Endothelial cell of umbilical vein (primary cell): ENCODE measurements around the gene URM1. TPM values are rescaled to one million over a fixed set of nuclear protein-coding genes. Genes with fewer than 3 reads are reported as not detected.

Source experiments
- BruUV-seq: library from RNA; stranded (reverse); fragments of 400-500 nt; replicated peaks from 2 replicates; lab custom pipeline; 2021; lab: Mats Ljungman, UMichigan
- CTCF ChIA-PET: fragments of 300-600, 350-600 bp; sonication (Branson Sonifier 250); formaldehyde crosslinking; loops from one replicate; lab custom pipeline; 2021; ENCODE audit warnings: antibody characterized with exemption, inconsistent platforms; lab: Charles Lee
- POLR2A ChIA-PET: fragments of 300-600, 350-600 bp; sonication (Branson Sonifier 250); formaldehyde crosslinking; loops from one replicate; lab custom pipeline; 2021; ENCODE audit warnings: antibody characterized with exemption, inconsistent platforms; lab: Charles Lee
- DNase-seq: peaks from one replicate; pipeline ENCODE4 v3.0.0-alpha.2; 2011; ENCODE audit warnings: low read depth, low spot score
- FAIRE-seq: peaks from 2 replicates; lab custom pipeline; 2011; peaks lifted over from hg19 to GRCh38; lab: Jason Lieb, UNC
- H2AFZ ChIP-seq: 2 replicates; pipeline ENCODE4 v1.6.0; 2012; ENCODE audit warnings: low read depth, low read length, control low read depth, inconsistent platforms
- H3K27ac ChIP-seq: 2 replicates; pipeline ENCODE4 v1.5.1; 2011; ENCODE audit warnings: low read depth, mild to moderate bottlenecking, control low read depth, low read length, moderate library complexity; ENCODE audit not compliant: insufficient read depth
- H3K27me3 ChIP-seq, 2 experiments: 2 replicates each; pipeline versions ENCODE4 v1.6.0 to v1.6.1; 2011; ENCODE audit warnings: low read length in 2 of 2, mixed read lengths in 1 of 2; ENCODE audit not compliant: control insufficient read depth in 2 of 2, insufficient read depth in 2 of 2
- H3K36me3 ChIP-seq, 2 experiments: 2 replicates in 1 of 2; 3 replicates in 1 of 2; pipeline ENCODE4 v1.5.1; 2011; ENCODE audit warnings: low read length in 2 of 2, mild to moderate bottlenecking in 1 of 2, moderate library complexity in 1 of 2; ENCODE audit not compliant: control insufficient read depth in 2 of 2, insufficient read depth in 2 of 2; ENCODE audit errors: extremely low read depth in 1 of 2
- H3K4me1 ChIP-seq: 3 replicates; pipeline ENCODE4 v1.5.1; 2011; ENCODE audit warnings: mild to moderate bottlenecking, low read length; ENCODE audit not compliant: control insufficient read depth, insufficient read depth; ENCODE audit errors: extremely low read depth
- H3K4me2 ChIP-seq: 2 replicates; pipeline ENCODE4 v1.6.1; 2011; ENCODE audit warnings: low read length, control low read depth, mixed read lengths; ENCODE audit not compliant: insufficient read depth
- H3K4me3 ChIP-seq, 3 experiments: fragments of 200-600 bp in 1 of 3; sonication (generic), shearing (Covaris generic) in 1 of 3; replicated peaks in 1 of 3; 2 replicates each; pipeline ENCODE4 v1.5.1; 2011 to 2016; ENCODE audit warnings: control low read depth in 3 of 3, low read length in 3 of 3, mild to moderate bottlenecking in 2 of 3, inconsistent platforms in 1 of 3, low read depth in 1 of 3, moderate library complexity in 1 of 3; ENCODE audit not compliant: insufficient read depth in 1 of 3
- H3K79me2 ChIP-seq: 2 replicates; pipeline ENCODE4 v1.6.0; 2012; ENCODE audit warnings: low read length, inconsistent platforms; ENCODE audit not compliant: control insufficient read depth, insufficient read depth
- H3K9ac ChIP-seq: replicated peaks from 2 replicates; pipeline ENCODE3; 2011; ENCODE audit warnings: low read length, control low read depth; ENCODE audit not compliant: insufficient read depth; ENCODE audit errors: extremely low read depth
- H3K9me1 ChIP-seq: replicated peaks from 3 replicates; pipeline ENCODE4 v1.6.0; 2011; ENCODE audit warnings: mild to moderate bottlenecking, low read length; ENCODE audit not compliant: control insufficient read depth, insufficient read depth; ENCODE audit errors: extremely low read depth
- H3K9me3 ChIP-seq: replicated peaks from 2 replicates; pipeline ENCODE4 v1.5.1; 2012; ENCODE audit warnings: low read length, inconsistent platforms; ENCODE audit not compliant: control insufficient read depth, insufficient read depth
- H4K20me1 ChIP-seq: replicated peaks from 2 replicates; pipeline ENCODE3; 2011; ENCODE audit warnings: mild to moderate bottlenecking, low read length; ENCODE audit not compliant: control insufficient read depth, insufficient read depth; ENCODE audit errors: extremely low read depth
- CTCF ChIP-seq, 2 donors: IDR thresholded peaks; 1 replicate in 1 of 2; 2 replicates in 1 of 2; pipeline ENCODE4 v1.5.1; 2011; ENCODE audit warnings: low read length in 2 of 2, mild to moderate bottlenecking in 2 of 2, moderate library complexity in 2 of 2, control low read depth in 1 of 2, inconsistent platforms in 1 of 2, low read depth in 1 of 2; ENCODE audit not compliant: insufficient read depth in 1 of 2; ENCODE audit errors: extremely low read depth in 1 of 2
- EZH2 ChIP-seq: IDR thresholded peaks from 2 replicates; pipeline ENCODE4 v1.6.1; 2012; ENCODE audit warnings: borderline replicate concordance, low read depth, mild to moderate bottlenecking, moderate library complexity, low read length, inconsistent platforms; ENCODE audit not compliant: severe bottlenecking
- FOS ChIP-seq: IDR thresholded peaks from 2 replicates; pipeline ENCODE4 v1.6.1; 2011; ENCODE audit warnings: mild to moderate bottlenecking, low read length, moderate library complexity, borderline replicate concordance; ENCODE audit not compliant: insufficient read depth
- GATA2 ChIP-seq: IDR thresholded peaks from 2 replicates; pipeline ENCODE4 v1.7.0; 2011; ENCODE audit warnings: low read depth, mild to moderate bottlenecking, moderate library complexity, mixed read lengths, low read length; ENCODE audit not compliant: insufficient read length, insufficient read depth
- JUN ChIP-seq: IDR thresholded peaks from 2 replicates; pipeline ENCODE4 v1.6.1; 2011; ENCODE audit warnings: borderline replicate concordance, low read depth; ENCODE audit not compliant: insufficient read length, insufficient read depth
- MAX ChIP-seq: IDR thresholded peaks from 2 replicates; pipeline ENCODE4 v1.6.1; 2011; ENCODE audit not compliant: insufficient read depth, insufficient read length
- MYC ChIP-seq: IDR thresholded peaks from one replicate; pipeline ENCODE4 v1.6.1; 2011; ENCODE audit warnings: mild to moderate bottlenecking, low read depth, low read length
- POLR2A ChIP-seq: IDR thresholded peaks from 2 replicates; pipeline ENCODE4 v1.6.1; 2012; ENCODE audit warnings: low read depth, mild to moderate bottlenecking, control low read depth, low read length
- POLR2AphosphoS5 ChIP-seq: IDR thresholded peaks from 2 replicates; pipeline ENCODE4 v1.6.1; 2012; ENCODE audit warnings: low read depth, mild to moderate bottlenecking, control low read depth, low read length, moderate library complexity; ENCODE audit not compliant: insufficient read depth
- dilution Hi-C: fragments of 300-500 bp; cut with MboI; formaldehyde crosslinking; loops from one replicate; pipeline ENCODE4 v1.15.0; 2019; ENCODE audit warnings: low sequenced_read_pairs; ENCODE audit not compliant: extremely low pct_ligation_motif_present
- intact Hi-C: fragments of 100-400 bp; cut with micrococcal nuclease; formaldehyde crosslinking; loops from one replicate; pipeline ENCODE4 v1.10.0; 2022
- polyA plus RNA-seq, 4 experiments: library from polyadenylated mRNA; depleted of rRNA in 3 of 4; stranded (reverse) in 3 of 4; unstranded in 1 of 4; fragments of >200 nt; gene quantifications; 2 replicates each; pipeline versions ENCODE4 v1.2.1 to v1.2.3, GENCODE V29; 2011 to 2012; ENCODE audit warnings: missing spikeins in 1 of 4
- total RNA-seq: library from RNA; stranded (reverse); gene quantifications from 2 replicates; pipeline ENCODE4 v1.2.3, GENCODE V29; 2021

Gene URM1
- total and polyA plus RNA-seq, 2 donors (not counting 3 experiments of a cell fraction or from before 2014, with no cell fraction given) = 86.5 to 100 TPM

- H4K20me1 ChIP-seq = no peaks in the 10 kb centered on the region
- peaks cover 5% of the 10 kb centered on the region for H3K4me1 ChIP-seq
- no peak for FAIRE-seq
- no peak overlapping the region for H3K4me3 ChIP-seq
- H2AFZ ChIP-seq = no peak overlapping the region
- no peak overlapping the region for H3K9ac ChIP-seq
- DNase-seq = no peak
- no peak overlapping the region for H3K4me2 ChIP-seq
- H3K79me2 ChIP-seq = no peaks in the 10 kb centered on the region
- CTCF ChIA-PET = interaction anchor here (0.6 to 2.8 kb wide), 3 partner anchors 32 to 151 kb away, joined by 3 to 9 read pairs (median 4); no protein-coding TSS in a partner anchor
- H3K27me3 ChIP-seq = no peaks in the 10 kb centered on the region
- no peak for TF ChIP-seq CTCF (IDR thresholded peaks at IDR 0.05; ENCODE audit: extremely low read depth in 1 of 2, insufficient read depth in 1 of 2, low read depth in 1 of 2, low read length in 2 of 2)
- TF ChIP-seq POLR2A = no peak
- no peak for TF ChIP-seq GATA2
- TF ChIP-seq POLR2AphosphoS5 = no peak
- TF ChIP-seq JUN = no peak
- no peak for TF ChIP-seq FOS
- no peak for TF ChIP-seq MAX
- no peak for TF ChIP-seq EZH2
- TF ChIP-seq MYC = no peak
- BruUV-seq = no TSS peak
- POLR2A ChIA-PET = no interaction called here
- no peaks in the 10 kb centered on the region for H3K9me3 ChIP-seq
- no peak overlapping the region for H3K27ac ChIP-seq
- intact Hi-C loops = no loop called here
- H3K9me1 ChIP-seq = no peaks in the 10 kb centered on the region
- dilution Hi-C loops = no loop called here
- peaks cover 2 to 9% of the 10 kb centered on the region in 2 experiments for H3K36me3 ChIP-seq
Observed at GRCh38 chr9:128393970-128394369, 22.8 kb downstream of the URM1 start.
